Activated CD4-positive, alpha-beta T cell treated with anti-CD3 and anti-CD28 coated beads, Interleukin-2, amount 50 U/mL, for 16 hours (primary cell): Measurements from ENCODE around the gene NPB.

Experiments
- DNase-seq: peaks from one replicate; pipeline ENCODE4 v3.0.0-alpha.2; 2020

The NPB gene

GRCh38 chr17:81902023-81902652, at the start of gene NPB:
TSS of gene NPB (plus strand) at chr17:81902238. CDS start at chr17:81902278, 40 bp downstream.
- no peak for DNase-seq

- DNase-seq, result no peak
These were observed 46.9 kb upstream of the NPB start for GRCh38 chr17:81854974-81855774.

DNA sequence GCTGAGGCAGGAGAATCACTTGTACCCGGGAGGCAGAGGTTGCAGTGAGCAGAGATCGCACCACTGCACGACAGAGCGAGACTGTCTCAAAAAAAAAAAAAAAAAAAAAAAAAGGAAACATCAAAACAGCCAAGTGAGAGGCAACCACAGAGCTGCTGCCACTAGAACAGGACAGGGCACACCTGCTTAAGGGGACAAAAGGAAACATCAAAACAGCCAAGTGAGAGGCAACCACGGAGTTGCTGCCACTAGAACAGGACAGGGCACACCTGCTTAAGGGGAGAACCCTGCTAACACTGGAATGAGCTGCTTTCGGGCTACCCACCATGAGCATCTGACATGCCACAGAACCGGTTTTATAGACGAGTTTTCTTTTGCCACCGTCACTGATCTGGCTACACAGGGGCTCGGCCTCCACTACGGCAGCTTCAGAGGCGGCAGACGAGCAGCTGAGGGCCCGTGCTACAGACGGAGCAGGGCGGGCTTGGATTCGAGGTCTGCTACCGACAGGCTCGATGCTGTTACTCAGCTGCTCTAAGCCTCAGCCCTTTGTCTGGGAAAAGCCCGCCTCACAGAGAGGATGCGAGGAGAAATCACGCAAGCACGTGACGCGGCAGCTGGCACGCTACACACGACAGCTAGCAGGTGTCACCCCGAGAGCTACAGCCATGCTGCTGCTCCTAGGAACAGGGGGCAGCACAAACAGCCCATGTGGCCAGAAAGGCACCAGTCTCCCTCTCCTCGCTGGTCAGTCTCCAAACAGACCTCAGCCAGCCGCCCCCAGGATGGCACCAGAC, 43.7 kb upstream of the NPB start:
- DNase-seq, result no peak

DNA sequence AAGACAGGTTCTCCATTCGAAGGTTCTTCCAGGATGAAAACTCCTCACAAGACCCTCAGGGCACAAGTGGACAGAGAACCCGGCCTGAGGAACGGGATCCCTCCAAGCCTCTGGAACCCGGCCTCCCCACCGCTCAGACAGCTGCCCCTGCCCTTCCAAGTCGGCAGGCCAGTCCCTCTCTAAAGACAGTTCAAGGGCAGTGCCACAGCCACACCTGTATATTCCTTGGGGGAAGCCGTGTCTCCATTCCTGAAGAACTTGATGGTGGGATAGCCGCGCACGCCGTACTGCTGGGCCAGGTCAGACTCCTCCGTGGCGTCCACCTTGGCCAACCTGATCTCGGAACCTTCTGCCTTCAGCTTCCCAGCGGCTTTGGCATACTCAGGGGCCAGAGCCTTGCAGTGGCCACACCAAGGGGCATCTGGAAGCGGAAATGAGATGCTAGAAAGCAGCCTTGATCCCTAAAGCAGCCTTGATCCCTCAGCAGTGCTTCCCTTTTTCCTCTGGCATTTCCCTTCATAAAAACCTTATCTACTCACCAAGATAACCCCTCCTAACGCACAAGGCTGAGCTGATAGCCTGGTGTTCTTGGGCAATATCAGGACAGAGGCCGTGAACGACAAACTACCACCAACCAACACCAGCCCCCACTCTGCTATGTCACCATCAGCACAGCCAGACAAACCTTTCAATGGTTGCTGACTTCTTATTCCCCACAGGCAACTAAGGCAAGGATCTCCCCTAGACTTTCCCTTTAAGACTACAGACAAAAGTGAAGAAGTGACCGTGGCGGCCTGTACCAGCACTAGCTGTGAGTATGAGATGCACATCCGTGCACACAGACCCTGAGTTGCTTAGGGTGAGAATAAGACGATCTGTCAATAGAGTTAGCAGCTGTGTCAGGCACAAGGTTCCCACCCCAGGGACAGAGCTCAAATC, 42.8 kb upstream of the NPB start:
- peak; percentile 20 for DNase-seq

GRCh38 chr17:81859906-81860755, 41.9 kb upstream of the NPB start, which contains the start of gene P4HB:
TSS of gene P4HB (minus strand) at chr17:81860535. CDS start at chr17:81860471, 64 bp downstream.
- peak; percentile 9 for DNase-seq

- peak; percentile 100 for DNase-seq
These were observed 41.1 kb upstream of the NPB start for GRCh38 chr17:81860756-81861568.

DNA sequence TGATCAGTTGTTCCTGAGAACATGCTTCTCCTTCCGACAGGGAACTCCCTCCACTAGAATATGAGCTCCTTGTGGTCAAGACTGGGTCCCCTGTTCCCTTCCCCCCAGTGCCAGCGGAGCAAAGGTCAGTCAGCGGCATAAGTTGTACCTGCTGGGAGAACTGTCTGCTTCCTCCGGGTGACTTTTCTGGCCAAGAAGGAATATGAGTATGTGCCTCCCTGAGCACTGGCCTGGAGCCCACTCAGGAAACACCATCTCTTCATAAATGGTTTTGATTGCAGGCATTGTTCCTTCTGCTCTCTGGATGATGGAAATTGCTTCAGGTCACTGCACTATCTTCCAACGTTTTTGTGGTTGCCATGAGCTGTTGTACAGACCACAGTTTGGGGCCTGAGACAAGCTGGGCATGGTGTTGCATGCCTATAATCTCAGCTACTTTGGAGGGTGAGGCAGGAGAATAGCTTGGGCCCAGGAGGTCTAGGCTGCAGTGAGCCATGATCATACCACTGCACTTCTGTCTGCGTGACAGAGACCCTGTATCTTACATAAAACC, 38.8 kb upstream of the NPB start:
- no peak for DNase-seq

GRCh38 chr17:81863833-81864768, 37.9 kb upstream of the NPB start:
- DNase-seq, result no peak

DNA sequence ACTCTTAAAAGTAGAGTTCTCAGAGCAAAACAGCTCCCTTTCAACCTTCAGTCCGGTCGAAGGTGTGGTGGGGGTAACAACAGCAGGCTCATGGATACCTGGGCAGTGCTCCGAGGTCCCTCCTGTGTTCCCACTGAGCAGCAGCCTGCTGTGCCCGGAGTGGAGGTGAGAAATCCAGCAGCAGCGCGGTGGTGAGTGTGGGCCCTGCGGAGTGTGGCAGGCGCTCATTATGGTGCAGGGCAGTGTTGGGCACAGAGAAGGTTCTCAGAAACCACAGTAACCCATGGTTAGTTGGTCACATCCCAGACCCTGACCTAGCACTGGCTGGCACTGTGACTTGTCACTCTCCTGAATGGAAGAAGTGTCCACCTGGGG, 36.7 kb upstream of the NPB start:
- DNase-seq, result no peak

DNA sequence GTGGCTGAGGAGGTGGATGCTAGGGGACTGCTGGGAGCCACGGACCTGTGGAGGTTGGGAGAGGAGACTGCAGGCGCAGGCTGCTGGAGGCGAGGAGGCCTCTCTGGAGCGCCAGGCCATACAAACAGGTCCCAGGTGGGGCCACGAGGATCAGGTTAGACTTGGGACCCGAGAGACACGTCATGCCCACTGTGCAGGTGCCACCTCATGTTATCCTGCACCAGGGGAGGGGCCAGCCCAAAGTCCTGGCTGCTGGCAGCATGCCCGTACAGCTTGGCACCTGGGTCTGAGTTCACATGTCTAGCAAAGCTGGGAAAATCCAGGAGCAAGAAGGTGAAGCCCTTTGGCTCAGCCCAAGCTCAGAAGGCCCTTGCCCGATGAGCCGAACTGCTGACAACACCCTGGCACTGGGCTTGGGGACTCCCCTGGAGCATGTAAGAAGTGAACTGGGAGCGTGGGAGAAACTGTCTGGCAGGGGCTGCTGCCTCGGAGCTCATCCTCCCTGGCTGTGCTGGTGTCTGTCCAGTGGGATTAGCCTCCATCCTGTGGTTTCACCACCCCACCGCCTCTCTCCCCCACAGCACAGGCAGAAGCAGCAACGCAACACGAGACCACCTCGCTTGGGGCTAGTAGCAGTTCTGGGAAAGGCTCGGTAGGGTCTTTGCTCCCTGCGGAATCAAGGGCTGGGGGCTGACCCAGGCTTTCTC, 36.2 kb upstream of the NPB start:
- no peak for DNase-seq

DNA sequence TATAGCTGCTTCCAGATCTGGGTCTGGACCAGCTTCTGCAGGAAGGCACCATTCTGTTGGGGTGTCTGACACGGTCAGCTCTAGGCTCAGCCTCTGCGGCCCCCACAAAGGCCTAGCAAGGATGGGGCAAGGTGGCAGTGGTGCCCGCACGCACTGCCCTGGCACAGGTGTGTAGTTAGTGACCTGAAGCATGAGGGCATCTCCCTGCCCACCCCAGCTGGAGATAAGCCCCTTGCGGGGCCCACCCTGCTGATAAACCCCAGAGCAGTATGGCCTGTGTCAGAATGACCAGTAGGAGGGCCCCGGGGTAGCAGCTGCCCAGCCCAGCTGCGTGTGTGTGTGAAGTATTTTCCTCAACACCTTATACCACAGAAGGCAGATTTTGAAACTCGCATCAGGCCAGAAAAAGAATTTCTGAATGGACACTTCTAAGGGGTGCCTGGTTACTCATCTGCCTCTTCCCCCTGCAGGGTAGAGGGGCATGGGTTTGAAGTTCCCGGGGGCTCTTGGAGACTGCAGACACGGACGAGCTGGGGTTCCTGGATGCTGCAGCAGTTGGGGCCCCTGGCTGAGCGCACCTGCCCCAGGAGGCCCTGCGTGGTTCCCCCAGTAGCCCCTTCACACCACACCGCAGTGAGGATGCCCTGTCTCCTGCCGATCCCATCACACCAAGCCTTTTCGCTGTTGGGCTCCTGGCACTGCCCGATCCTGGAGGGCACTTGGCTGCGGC, 35.4 kb upstream of the NPB start:
- peak; percentile 30 for DNase-seq

- DNase-seq, result peak; percentile 44
These were observed 34.7 kb upstream of the NPB start for GRCh38 chr17:81867170-81867990.

DNA sequence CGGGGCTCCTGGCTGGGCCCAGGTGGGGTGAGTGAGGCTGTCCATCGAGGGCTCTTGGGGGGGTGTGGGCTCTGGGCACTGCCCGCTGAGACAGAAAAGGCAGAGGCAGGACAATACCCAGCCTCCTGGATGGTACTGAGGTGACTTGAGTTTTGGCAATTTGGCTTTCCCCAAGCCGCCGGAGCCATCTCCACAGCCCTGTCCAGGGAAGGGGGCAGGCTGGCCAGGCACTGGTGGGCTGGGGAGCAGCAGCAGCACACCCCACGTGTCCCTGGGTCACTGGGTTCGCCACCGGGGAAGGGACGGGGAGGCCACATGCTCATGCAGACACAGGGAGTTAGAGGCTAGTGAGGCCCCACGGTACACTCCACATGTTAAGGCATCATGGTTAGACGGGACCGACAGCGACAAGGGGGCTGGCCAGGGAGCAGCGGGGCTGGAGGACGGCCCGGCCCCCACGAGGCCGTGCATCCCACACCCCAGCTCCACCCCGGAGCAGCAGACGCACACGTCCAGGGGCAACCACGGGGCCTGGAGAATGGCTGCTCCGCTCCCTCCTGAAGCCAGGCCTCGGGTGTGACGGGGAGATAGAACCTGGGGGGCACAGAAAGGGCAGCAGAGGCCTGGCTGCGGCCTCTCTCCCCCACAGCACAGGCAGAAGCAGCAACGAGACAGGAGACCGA, 33.9 kb upstream of the NPB start:
- no peak for DNase-seq

GRCh38 chr17:81868674-81869220, 33.3 kb upstream of the NPB start:
- DNase-seq, result no peak

DNA sequence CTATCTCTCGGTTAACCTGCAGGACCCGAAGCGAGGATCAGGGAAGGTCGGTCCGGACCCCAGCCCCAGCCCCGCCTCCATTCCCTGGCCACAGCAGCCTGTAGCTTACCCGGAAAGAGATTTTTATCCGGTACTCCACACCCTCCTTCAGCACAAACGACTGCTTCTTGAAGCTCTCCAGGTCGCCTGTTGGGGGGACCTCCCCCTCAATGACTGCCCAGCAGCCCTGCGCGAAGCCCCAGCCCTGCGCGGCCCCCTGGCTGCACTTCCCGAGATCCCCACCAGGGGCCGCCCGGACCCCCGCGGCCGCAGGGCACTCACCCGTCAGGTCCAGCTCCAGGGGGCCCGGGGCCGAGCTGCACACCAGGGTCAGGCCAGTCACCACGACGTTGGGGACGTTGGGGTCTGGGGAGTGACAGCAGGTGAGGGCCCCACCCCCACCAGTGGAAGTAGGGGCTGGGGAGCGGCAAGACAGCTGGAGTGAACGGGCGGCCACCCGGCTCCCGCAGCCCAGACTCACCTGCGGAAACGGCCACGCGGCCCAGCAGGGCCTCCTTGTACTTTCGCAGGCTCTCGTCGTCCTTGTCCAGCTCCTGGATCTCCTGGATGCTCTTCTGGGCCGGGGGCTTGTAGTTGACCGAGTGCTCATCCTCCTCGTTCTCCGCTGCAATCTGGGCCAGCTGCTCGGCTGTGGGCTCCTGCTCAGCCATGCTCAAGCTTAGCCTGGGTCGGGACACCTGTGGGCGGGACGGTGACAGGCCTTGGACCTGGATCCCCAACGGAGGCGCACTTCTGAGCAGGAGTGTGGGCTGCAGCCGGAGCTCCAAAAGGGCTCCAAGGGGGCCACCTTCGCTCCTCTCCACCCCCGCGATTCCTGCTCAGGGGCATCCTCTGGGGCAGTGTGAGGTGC, 32.6 kb upstream of the NPB start:
- peak; percentile 42 for DNase-seq
